Esophagus muscularis mucosa (tissue), 2 donors: ENCODE results near the gene ZNF322.

Experiments
- EP300 ChIP-seq: sonication (generic); formaldehyde crosslinking; IDR thresholded peaks from one replicate; pipeline ENCODE4 v1.6.1; 2017; ENCODE audit warnings: antibody characterized with exemption
- POLR2A ChIP-seq: fragments of 450-650 bp; IDR thresholded peaks from one replicate; pipeline ENCODE4 v1.6.1; 2017; ENCODE audit warnings: antibody characterized with exemption, moderate library complexity, mild to moderate bottlenecking, low read depth

GRCh38 chr6:26602262-26602661, 57.3 kb downstream of the ZNF322 start:
- TF ChIP-seq POLR2A = no peak
- no peak for TF ChIP-seq EP300
